ENCODE results near the gene CEP63. TPM values are rescaled to one million over a fixed set of nuclear protein-coding genes. Genes with fewer than 3 reads are reported as not detected.
"Not testable (repeated sequence)": the region's sequence is repeated elsewhere in the genome, so short reads cannot be mapped to it uniquely, and the experiment has no call there.

The CEP63 gene
- total and polyA plus RNA-seq, 12 donors, result 20.1 to 38.8 (median 30.8) TPM

DNA sequence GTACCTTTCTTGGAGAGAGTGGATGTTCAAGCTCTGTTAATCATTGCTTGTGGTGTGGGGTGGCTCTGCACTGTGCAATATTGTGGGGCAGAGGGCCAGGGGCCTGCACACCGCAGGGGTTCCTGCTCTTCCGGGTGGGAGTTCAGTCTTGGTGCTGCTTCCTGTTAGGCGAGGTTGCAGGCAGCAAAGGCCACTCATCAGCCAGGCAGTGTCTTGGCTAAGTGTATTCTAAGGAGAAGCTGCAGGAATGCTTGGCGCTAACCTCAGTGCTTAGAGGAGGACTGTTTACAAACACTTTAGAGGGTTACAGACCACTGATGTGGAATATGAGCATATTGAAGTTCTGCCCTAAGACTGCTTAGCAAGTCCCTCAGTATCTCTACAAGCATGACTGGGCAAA lies 81.7 kb downstream of the CEP63 start:
- WGBS, 2 donors, result 65 to 71% methylated on average over 4 of the region's 4 CpGs

GRCh38 chr3:134568790-134569189 lies 82.9 kb downstream of the CEP63 start:
- ATAC-seq (no peak), DNase-seq (no peak)
- no peaks in the 10 kb centered on the region for H3K4me1 ChIP-seq
- intact Hi-C loops (cut with DNase I), result no loop called here
- no peak overlapping the region for H3K27ac ChIP-seq
- H3K36me3 ChIP-seq, result peaks cover 0 to 5% (median 0%) of the 10 kb centered on the region in 9 donors
- 80 to 88% methylated on average over 6 of the region's 6 CpGs for WGBS, 2 donors
- no peaks in the 10 kb centered on the region for H3K27me3 ChIP-seq
- TF ChIP-seq CTCF (IDR thresholded peaks at IDR 0.05), result no peak
- H3K9me3 ChIP-seq, result peaks cover 0 to 35% (median 0%) of the 10 kb centered on the region in 11 donors
- H3K4me3 ChIP-seq, result no peak overlapping the region

More for the DNA sequence above, 81.7 kb downstream of the CEP63 start:
- intact Hi-C loops (cut with DNase I), result no loop called here
- peaks cover 0 to 12% (median 0%) of the 10 kb centered on the region in 9 donors for H3K36me3 ChIP-seq
- H3K4me1 ChIP-seq, result no peaks in the 10 kb centered on the region
- ATAC-seq (no peak), DNase-seq (no peak)
- no peak overlapping the region for H3K4me3 ChIP-seq
- H3K27me3 ChIP-seq, result no peaks in the 10 kb centered on the region
- TF ChIP-seq CTCF (IDR thresholded peaks at IDR 0.05), result no peak
- H3K27ac ChIP-seq, result no peak overlapping the region
- peaks cover 0 to 23% (median 0%) of the 10 kb centered on the region in 11 donors for H3K9me3 ChIP-seq

- peaks cover 0 to 36% (median 0%) of the 10 kb centered on the region in 11 donors for H3K9me3 ChIP-seq
- H3K4me3 ChIP-seq; DNase-seq; intact Hi-C loops (cut with DNase I); H3K27me3 ChIP-seq; H3K4me1 ChIP-seq; H3K36me3 ChIP-seq; H3K27ac ChIP-seq; ATAC-seq: not testable (repeated sequence)
- WGBS, 2 donors, result 87 to 93% methylated on average over 2 of the region's 2 CpGs
Observed at GRCh38 chr3:134569899-134570298, 84.0 kb downstream of the CEP63 start.

DNA sequence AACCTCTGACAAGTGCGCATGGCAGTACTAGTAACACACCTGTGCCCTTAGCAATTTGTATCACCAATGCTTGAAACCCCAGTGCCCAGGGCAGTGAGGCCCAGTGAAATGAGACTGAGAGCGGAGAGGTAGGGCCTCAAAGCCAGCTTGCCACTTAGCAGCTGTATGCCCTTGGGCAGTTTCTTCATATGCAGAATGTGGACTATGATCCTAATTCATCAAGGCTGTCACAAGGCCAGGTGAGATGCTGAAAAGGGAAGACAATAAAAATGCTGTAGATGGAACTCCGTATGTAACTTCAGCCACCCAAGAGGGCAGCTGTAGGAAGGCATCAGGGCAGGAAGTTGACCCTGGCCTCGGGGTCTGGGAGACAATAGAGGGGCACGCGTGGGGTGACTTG lies 90.6 kb downstream of the CEP63 start:
- Histone ChIP-seq H3K9me3 (peaks cover 0 to 19% (median 0%) of the 10 kb centered on the region in 11 donors), H3K27me3 (no peaks in the 10 kb centered on the region), H3K4me1 (no peaks in the 10 kb centered on the region), H3K36me3 (peaks cover 0 to 5% (median 0%) of the 10 kb centered on the region in 9 donors), H3K4me3 (no peak overlapping the region), H3K27ac (no peak overlapping the region)
- ATAC-seq (no peak), DNase-seq (no peak)
- 81 to 84% methylated on average over 6 of the region's 6 CpGs for WGBS, 2 donors
- intact Hi-C loops (cut with DNase I), result no loop called here
- no peak for TF ChIP-seq CTCF (IDR thresholded peaks at IDR 0.05)

- DNase-seq (no peak), ATAC-seq (no peak)
- Histone ChIP-seq H3K27me3 (no peaks in the 10 kb centered on the region), H3K36me3 (peaks cover 0 to 5% (median 0%) of the 10 kb centered on the region in 9 donors), H3K9me3 (peaks cover 0 to 19% (median 0%) of the 10 kb centered on the region in 11 donors), H3K27ac (no peak overlapping the region), H3K4me3 (no peak overlapping the region), H3K4me1 (no peaks in the 10 kb centered on the region)
- no peak for TF ChIP-seq CTCF (IDR thresholded peaks at IDR 0.05)
- 90 to 95% methylated on average over 3 of the region's 3 CpGs for WGBS, 2 donors
- intact Hi-C loops (cut with DNase I), result no loop called here
Observed at GRCh38 chr3:134576831-134577230, 91.0 kb downstream of the CEP63 start.

All from heart right ventricle (tissue), 16 donors.